ENCODE data around the gene ARAF.
"Not testable (repeated sequence)": the region's sequence is repeated elsewhere in the genome, so short reads cannot be mapped to it uniquely, and the experiment has no call there.

Gene ARAF
- 28.2 to 56.3 (median 40.4) reads per million in 18 experiments for total RNA-seq

- peak; percentile 98 to 99 for DNase-seq
Measured at GRCh38 chrX:47560934-47561658, at the start of gene ARAF. TSS of gene ARAF (plus strand) at chrX:47561205. CDS start at chrX:47562968, 1,763 bp downstream.

DNA sequence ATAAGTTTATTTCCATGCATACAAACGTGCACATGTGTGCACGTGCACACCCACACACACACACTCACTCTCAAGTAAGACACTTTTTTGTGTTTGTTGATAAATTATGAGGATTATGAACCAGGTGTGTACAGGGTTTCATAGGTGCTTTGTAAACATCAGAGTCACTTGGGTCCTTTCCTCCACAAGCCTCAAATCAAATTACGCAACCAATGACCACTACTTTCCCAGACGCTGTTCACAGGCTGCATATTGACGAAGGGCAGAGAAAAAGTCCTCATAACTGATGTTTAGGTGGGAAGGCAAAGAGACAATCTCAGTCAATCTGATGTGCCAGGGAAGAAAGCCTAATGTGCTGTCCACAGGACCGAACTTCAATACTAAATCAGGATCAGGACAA, 48.6 kb upstream of the ARAF start:
- DNase-seq: not testable (repeated sequence)

GRCh38 chrX:47513034-47513965, 47.7 kb upstream of the ARAF start:
- DNase-seq: peak; percentile 3 to 5

- DNase-seq: no peak
Measured at GRCh38 chrX:47514533-47515235, 46.3 kb upstream of the ARAF start.

DNA sequence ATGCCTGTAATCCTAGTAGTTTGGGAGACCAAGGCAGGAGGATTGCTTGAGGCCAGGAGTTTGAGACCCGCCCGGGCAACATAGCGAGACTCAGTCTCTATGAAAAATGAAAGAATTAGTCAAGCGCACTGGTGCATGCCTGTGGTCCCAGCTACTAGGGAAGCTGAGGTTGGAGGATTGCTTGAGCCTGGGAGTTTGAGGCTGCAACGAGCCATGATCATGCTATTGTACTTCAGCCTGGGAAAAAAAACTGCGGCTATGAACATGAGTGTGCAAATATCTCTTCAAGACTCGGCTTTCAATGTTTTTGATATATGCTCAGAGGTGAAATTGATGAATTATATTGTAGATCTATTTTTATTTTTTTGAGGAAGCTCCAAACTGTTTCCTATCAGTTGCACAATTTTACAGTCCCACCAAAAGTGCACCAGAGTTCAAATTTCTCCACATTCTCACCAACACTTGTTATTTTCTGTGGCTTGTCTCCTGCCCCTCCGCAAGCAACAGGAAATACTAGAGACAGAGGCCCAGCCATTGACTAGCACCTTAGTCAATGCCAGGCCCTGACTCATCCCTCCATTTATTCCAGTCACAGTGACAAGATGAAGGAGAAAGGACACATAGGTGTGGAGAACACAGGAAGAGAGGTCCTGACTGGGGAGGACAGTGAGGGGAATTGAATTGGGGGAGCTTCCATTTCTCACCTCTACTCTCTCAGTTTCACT, 44.9 kb upstream of the ARAF start:
- peak; percentile 29 to 34 for DNase-seq

GRCh38 chrX:47518144-47518543, 42.9 kb upstream of the ARAF start:
- DNase-seq: no peak

DNA sequence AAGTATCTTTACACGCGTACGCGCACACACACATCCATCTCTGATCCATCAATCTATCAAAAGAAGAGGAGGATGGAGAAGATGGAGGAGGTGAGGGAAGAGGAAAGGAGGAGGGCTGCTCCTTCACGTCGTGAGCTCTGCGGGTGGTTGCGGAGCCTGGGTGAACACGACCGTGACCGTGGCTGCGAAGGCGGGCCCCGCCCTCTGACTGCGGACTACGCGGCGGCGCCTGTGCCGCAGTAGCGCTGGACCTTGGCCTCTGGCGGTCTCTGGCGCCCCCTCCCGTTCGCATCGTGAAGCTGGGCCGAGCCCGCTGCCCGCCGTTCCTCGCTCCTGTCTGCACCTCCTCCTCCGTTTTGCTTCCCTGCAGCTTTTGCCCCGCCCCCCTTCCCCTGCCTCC, 37.7 kb upstream of the ARAF start:
- peak; percentile 75 to 77 for DNase-seq

DNA sequence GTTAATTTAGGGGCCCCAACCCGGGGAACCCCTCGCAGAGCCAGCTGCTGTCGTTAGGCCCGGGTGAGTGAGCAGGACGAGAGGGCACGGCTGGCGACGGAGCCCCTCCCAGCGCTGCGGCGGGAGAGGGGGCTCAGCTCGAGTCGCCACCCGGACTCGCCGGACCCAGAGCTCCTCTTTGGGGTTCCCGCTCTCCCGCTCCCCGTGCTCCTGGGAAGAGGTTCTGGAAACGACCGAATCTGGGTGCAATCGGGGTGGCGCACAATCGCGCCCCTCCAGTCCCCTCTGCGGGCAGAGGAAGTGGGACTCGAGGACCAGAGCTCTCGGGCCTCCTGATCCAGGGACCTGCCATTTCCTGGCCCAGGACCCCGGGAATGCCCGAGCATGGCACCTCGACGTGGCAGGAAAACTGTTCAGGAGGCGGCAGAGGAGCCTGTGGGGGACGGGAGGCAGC, 37.3 kb upstream of the ARAF start:
- no peak for DNase-seq

DNA sequence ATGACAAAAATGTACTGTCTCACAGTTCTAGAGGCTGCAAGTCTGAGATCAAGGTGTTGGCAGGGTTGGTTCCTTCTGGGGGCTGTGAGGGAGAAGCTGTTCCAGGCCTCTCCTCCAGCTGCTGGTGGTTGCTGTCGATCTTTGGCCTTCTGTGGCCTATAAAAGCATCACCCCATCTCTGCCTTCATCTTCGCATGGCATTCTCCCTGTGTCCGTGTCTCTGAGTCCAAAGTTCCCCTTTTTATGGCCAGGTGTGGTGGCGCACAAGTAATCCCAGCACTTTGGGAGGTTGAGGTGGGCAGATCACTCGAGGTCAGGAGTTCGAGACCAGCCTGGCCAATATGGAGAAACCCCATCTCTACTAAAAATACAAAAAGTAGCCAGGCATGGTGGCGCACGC, 31.5 kb upstream of the ARAF start:
- no peak for DNase-seq

DNA sequence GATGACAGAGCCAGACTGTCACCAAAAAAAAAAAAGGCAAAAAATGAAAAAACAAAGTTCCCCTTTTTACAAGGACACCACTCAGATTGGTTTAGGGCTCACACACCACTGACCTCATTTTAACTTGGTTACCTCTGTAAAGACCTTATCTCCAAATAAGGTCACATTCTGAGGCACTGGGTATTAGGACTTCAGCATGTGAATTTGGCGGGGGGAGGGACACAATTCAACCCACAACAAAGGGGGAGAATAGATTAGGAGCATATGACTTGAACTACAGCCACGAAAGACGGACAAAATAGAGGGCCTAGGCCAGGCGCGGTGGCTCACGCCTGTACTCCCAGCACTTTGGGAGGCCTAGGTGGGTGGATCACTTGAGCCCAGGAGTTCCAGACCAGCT, 31.0 kb upstream of the ARAF start:
- DNase-seq: peak; percentile 17 to 27

DNA sequence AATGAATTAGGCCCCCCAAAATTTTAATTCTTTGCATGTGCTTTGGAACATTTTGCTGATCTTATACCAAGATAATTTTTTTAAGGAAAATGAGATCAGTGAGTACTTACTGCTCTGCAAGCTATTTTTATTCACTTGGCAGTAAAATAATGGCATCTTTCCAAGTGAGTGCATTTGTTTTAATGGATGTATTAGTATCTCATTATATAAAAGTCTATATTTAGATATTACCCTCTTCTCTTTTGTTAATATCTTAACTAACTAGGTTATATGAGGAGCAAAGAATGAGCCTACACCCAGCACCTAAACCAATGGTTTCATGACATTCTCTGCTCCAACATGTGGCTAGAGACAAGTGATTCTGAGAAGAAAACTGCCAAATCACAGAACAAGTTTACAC, 21.1 kb upstream of the ARAF start:
- DNase-seq: no peak

DNA sequence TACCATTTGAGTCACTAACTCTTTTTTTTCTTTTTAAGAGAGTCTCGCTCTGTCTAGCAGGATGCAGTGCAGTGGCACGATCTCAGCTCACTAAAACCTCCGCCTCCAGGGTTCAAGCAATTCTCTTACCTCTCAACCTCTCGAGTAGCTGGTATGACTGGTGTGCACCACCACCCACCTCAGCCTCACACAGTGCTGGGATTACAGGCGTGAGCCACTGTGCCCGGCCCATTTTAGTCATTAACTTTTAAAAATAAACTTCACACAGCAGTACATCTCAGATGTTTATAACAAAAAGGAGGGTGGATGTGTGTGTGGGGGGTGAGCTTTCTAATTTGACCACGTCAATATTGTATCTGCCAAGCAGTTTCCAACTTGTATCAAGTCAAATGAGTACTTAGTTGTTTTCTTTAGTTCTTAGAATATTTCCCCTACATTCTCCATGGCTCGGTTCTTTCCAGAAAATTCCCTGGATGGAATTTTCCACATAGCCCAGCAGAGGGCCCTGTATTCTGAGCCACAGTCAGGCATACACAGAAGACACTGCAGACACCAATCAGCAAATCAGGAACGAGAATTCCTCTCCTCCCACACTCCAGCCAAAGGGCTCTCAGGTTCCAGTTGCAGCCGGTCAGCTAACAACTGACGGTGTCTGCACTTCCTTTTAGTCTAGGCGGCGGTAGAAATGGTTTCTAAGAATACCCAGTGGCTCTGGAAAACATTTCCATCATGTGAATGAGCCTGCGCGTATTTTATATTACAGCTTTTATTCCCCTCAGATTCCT, 20.1 kb upstream of the ARAF start:
- peak; percentile 87 to 89 for DNase-seq

DNA sequence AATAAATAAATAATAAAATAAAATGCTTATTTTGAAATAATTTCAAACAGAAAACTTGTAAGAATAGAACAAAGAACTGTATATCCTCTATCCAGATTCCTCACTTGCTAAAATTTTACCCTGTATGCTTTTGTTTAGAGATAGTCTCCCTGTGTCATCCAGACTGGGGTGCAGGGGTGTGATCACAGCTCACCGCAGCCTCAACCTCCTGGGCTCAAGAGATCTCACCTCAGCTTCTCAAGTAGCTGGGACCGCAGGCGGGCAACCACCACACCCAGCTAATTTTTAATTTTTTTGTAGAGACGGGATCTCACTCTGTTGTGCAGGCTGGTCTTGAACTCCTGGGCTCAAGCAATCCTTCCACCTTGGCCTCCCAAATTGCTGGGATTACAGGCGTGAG, 17.5 kb upstream of the ARAF start:
- DNase-seq: no peak

GRCh38 chrX:47556045-47556623, 4.9 kb upstream of the ARAF start:
- peak; percentile 89 to 91 for DNase-seq

- no peak for DNase-seq
Measured at GRCh38 chrX:47558436-47558835, 2.6 kb upstream of the ARAF start.

- DNase-seq: no peak
Measured at GRCh38 chrX:47560179-47560933, 649 bp upstream of the ARAF start.

DNA sequence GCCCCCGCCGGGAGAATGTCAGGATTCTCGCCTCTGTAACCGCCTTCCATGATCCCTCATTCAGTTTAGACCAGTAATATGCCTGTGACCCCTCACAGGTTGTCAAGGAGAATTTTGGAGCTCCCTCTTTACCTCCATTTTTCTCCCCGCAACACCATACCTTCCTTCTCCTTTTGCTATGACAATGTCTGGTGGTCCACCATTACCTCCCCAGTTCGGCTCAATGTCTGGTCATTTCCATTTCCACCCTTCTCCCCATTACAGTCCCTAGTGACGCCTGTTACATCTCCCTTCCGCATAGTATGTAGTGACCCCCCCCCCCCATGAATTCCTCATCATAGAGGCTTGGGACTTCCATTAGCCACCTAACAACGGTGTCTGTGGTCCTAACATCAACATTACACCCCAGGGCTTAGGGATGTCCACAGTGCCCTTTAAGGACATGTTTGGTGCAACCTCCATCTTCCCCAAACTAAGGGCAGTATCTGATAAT, 700 bp downstream of the ARAF start:
- DNase-seq: no peak

- DNase-seq: peak; percentile 52 to 58
Measured at GRCh38 chrX:47562615-47563243, 1.7 kb downstream of the ARAF start.

DNA sequence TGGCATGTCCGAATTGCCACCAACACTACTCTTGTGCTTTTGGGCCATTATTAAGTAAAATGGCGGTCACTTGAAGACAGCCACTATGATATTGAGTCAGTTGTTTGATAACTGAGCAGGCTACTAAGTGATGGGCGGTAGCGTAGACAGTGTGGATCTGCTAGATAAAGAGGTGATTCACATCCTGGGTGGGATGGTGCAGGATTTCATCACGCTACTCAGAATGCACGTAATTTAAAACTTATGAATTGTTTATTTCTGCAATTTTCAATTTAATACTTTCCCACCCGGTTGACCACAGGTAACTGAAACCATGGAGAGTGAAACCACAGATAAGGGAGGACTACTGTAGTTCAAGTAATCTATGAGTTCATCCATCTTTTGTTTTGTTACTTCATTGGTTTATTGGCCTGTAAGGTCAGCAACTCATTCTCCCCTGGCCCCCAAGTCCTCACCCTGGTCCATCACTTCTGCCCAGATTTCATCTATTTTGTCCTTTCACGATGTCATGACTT, 2.9 kb downstream of the ARAF start:
- no peak for DNase-seq

All from inflammatory macrophage (primary cell).